Measurements from ENCODE around the gene SCAF11. TPM values are rescaled to one million over a fixed set of nuclear protein-coding genes. Genes with fewer than 3 reads are reported as not detected.

Gene SCAF11
- total and polyA plus RNA-seq, 2 experiments from 2014 or later: 77.0 to 84.8 TPM

- peaks cover 25% of the 10 kb centered on the region for H3K36me3 Mint-ChIP-seq (ENCODE audit: low read depth)
- no peak overlapping the region for H3K27ac Mint-ChIP-seq
- no peaks in the 10 kb centered on the region for H4K20me1 ChIP-seq (replicated peaks; ENCODE audit: insufficient read depth)
- 0 out of 2 replicates have a peak, but pooled peaks cover 5% of the 10 kb centered on the region for H3K9me2 ChIP-seq (ENCODE audit: insufficient read depth)
- H3K4me1 ChIP-seq (ENCODE audit: insufficient read depth): peaks cover 14% of the 10 kb centered on the region
- peak overlapping the region; percentile 26; the same call in 1 of the 2 replicates for H3K4me2 ChIP-seq
- H3K4me3 ChIP-seq: no peak overlapping the region
- H3F3A ChIP-seq (replicated peaks; ENCODE audit: low read depth): no peaks in the 10 kb centered on the region
- ATAC-seq (no peak), DNase-seq (ENCODE audit: low spot score) (no peak)
- H3K79me2 ChIP-seq (replicated peaks; ENCODE audit: insufficient read depth): no peaks in the 10 kb centered on the region
- peaks cover 3% of the 10 kb centered on the region for H3K27me3 Mint-ChIP-seq (ENCODE audit: insufficient read depth, low read depth, poor library complexity)
- peaks cover 5% of the 10 kb centered on the region; the same call in 1 of the 2 replicates for H3K36me3 ChIP-seq (ENCODE audit: insufficient read depth)
- H3K27ac ChIP-seq (ENCODE audit: low read depth): no peak overlapping the region
- TF ChIP-seq ETS1 (IDR thresholded peaks at IDR 0.05): no peak
- TF ChIP-seq ZNF462 (CRISPR knock-in tag; IDR thresholded peaks at IDR 0.05): no peak
- no peak for TF ChIP-seq JUNB (IDR thresholded peaks at IDR 0.05; ENCODE audit: unreplicated experiment)
- TF ChIP-seq REST (IDR thresholded peaks at IDR 0.05; ENCODE audit: unreplicated experiment): no peak
- no peak for TF ChIP-seq STAT1 (IDR thresholded peaks at IDR 0.05; ENCODE audit: unreplicated experiment)
- no peak for TF ChIP-seq EZH2phosphoT487 (IDR thresholded peaks at IDR 0.05; ENCODE audit: unreplicated experiment)
- TF ChIP-seq EZH2 (IDR thresholded peaks at IDR 0.05; ENCODE audit: low read depth, unreplicated experiment): no peak
- TF ChIP-seq CTCF (conservative IDR thresholded peaks at IDR 0.05; ENCODE audit: low read depth in 2 of 2): no peak
- TF ChIP-seq NANOG (IDR thresholded peaks at IDR 0.05; ENCODE audit: borderline replicate concordance): no peak
- no peak for TF ChIP-seq ZNF114 (CRISPR knock-in tag; IDR thresholded peaks at IDR 0.05)
- no peak for TF ChIP-seq POLR2AphosphoS5 (IDR thresholded peaks at IDR 0.05; ENCODE audit: low read depth)
- no peak for TF ChIP-seq ZNF331 (CRISPR knock-in tag; IDR thresholded peaks at IDR 0.05; ENCODE audit: low read depth)
- no peak for TF ChIP-seq CREB1 (CRISPR knock-in tag; IDR thresholded peaks at IDR 0.05; ENCODE audit: low read depth)
- peaks cover 49% of the 10 kb centered on the region for H3K9me3 Mint-ChIP-seq
- no peak overlapping the region for H2AFZ ChIP-seq
- no peak overlapping the region for H3K4me3 Mint-ChIP-seq
- no peaks in the 10 kb centered on the region for H3K27me3 ChIP-seq (ENCODE audit: insufficient read depth)
- H3K4me1 Mint-ChIP-seq: peaks cover 5% of the 10 kb centered on the region; the same call in 2 of the 3 replicates
Observed at GRCh38 chr12:46020768-46021167, 30.4 kb upstream of the SCAF11 start.
